GM21423 (cell line): ENCODE measurements around the gene SEC16B.

Experiments used
- ATAC-seq: cut with Tn5 transposase; IDR thresholded peaks from one replicate; pipeline ENCODE4 v1.9.1; 2021; ENCODE audit warnings: mild to moderate bottlenecking, moderate library complexity; ENCODE audit not compliant: unreplicated experiment

The SEC16B gene

DNA sequence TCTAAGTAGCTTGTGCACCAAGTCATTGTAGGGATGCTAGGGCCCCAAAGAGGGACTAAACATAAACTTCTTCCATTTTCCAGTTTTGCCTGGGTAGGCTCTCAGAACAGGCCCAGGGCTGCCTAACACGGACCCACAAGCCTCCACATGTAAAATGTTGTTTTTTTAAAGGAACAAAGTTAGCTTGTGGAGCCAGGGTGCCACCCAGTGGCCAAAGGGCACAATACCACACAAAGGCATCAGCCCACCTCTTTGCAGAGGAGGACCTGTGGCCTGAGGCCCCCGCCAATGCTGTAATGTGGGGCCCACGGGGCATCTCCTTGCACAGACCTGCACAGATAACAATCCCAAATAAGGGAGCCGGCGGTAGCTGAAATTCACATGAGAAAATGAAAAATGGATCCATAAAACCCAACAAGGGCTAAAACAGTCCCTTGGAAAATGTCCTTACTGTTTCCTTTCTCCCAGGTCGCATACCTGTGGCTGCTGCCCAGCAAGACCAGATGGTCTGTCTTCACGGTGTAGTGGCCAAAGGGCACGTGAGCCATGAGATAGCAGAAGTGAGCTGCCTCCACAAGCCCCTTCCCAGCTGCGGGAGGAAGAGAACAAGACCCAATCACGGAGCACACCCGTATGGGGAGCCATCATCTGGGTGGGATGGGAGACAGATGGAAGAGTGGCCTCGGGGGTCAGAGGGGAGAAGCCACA lies 23.8 kb downstream of the SEC16B start:
- no peak for ATAC-seq

DNA sequence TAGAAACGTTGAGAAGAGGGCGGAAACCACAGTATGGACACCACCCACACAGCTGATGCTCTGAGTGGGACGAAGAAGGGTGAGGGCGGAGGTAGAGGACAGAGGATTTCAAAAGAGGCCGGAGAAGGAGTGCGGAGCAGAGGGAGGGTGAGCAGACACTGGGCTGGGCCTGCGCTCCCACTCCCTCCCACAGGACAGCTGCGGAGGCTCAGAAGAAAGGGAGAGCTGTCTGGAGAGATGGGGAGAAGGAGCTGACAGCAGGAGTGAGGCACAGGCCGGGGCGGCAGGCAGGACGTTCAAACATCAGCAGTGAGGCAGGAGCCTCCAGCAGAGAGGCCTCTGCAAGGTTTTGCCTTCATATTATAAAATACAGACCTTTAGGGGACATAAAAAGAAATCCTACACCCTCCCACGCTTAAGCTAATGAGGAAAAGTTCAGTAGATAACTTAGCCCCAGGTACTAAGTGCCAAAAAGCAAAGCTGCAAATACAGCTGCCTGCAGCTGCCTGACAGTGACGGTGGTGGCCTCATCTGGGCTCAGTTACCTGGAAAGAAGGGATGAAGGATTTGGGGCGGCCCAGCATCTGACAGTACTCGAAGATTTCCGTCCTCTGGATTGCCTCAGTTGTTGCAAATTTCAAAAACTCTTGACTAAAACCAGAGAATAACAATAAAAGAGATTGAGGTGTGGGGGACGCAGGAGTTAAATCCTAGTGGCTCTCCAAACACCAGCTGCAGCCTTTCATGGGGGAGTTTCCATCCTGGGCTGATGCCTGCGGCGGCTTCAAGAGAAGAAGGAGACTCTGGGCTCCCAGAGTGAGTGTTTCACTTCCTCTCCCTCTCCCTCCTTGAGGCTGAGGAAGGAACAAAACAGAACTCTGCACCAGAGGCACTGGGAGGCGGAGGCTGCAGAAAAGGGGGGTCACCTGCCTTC lies 25.6 kb downstream of the SEC16B start:
- no peak for ATAC-seq

DNA sequence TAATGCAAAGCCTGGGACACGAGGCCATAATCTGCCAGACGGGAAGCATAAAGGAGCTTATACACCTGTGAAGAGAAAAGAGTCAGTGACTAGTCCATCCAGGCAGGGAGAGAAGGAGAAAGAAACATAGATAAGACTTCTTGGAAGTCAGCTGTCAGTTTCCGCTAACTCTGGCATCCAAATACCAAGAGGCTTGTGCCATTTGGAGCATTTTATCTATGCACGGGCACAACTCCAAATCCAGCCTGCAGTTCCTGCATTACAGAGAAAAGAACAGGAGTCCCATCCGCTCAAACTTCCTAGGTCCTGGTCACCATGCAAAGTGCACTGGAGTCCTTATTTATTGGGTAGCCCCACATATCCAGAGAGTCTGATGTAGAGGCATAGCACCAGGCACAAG lies 27.9 kb downstream of the SEC16B start:
- ATAC-seq: no peak

DNA sequence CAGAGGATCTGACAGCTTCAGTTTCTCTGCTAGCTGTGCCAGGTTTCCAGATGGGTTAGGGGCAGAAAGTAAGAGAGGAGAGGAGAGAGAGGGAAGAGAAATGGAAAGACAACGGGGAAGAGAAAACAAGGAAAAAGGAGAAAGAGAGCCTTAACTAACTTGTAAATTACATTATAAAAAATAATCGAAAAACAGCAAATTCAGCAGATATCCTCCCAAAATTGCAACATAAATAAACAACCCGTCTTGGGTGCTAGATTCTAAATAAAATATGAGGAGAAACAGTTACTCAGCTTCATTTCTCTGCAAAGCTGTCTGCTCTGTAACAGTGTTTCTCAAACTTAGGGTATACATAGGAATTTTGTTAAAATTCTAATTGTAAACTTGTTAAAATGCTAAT lies 29.2 kb downstream of the SEC16B start:
- no peak for ATAC-seq

DNA sequence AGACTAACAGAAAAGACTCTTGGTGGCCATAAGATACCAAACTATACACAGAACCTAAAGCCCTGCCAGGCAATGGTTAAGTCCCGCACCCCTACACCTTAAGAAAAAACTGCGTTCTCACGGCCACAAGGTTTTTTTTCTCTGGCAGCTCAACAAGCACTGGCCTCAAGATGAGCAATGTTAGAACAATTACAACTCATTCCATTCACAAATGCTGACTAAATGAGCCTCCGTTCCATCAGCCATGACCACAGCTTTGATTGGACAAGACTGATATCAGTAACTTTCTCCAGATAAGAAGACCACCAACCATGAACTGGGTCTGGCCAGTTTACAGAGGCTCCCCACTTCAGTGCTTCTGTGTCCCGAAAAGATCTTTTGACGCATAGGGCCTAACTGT lies 31.9 kb downstream of the SEC16B start:
- no peak for ATAC-seq

DNA sequence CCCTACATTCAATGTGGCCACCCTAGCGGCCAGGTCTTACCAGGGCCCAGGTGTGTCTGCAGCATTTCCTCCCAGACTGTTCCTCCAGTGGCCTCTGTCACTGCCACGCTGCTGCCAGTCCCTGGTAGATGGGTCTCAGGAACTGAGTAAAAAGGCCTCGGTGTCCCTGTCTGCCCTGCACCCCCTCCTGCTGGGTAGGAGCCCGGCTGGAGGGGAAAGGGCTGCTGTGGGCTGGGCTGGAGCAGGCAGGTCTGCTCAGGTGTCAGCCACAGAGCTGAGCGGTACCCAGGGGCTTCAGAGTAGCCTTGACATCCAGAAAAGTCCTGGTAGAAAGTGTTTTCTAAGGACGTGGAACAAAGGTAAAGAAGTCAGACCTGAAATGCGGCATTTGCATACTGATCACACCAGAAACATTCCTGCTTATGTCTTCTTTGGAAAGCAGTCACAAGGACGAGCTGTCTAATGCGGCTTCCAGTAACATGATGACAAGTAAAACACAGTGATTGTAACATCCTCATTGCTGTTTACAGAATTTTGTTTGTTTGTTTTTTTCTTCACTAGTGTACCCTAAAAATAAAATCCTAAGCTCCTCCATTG lies 32.6 kb downstream of the SEC16B start:
- no peak for ATAC-seq

DNA sequence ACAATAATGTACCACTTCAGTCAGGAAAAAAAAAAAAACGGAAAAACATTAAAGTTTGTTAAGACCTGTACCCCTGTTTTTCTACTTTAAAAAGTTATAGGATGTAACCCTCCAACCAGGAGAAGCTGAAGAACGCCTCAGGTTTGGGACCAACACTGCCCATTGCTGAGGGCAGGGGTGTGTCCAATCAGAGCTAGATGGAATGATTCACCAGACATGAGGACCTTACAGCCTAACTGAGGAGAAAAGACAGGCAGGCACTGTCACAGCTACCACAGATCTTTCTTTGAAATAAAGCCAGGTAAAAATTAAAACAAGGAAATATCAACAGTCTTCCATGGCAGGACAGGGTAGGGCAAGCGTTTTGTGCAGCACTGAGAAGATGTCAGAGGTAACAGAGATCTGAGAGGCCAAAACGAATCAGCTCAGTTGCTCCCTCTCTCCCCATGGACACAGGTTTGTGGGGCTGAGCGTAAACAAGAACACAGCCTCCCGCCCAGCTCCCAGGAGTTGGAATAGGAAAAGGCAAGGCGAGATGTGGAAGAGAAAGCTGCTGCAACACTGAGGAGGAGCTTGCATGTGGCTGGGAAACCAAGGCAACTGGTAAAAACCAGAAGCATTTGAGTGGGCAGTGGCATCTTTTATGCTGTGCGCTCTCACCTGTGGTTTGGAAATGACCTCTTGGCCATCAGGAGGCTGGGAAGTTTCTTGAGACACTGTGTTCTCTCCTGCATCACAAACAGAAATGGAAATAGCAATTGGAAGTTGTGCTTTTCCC lies 34.0 kb downstream of the SEC16B start:
- no peak for ATAC-seq

DNA sequence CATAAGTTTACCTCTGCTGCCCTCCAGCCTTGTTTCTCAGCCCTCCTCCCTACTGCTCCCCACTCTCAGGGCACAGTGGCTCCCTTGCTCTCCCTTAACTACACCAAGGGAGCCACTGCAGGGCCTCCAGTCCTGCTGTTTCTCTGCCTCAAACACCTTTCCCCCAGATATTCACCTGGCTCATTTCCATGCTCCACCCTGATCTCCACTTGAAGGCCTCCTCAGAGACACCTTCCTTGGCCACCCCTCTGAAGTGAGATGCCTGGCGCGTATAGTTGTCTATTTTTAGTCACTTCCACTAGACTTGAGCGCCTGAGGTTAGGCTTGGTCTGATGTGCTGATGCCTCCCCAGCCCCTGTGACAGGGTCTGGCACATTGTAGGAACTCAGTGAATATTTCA lies 34.9 kb downstream of the SEC16B start:
- ATAC-seq: no peak

DNA sequence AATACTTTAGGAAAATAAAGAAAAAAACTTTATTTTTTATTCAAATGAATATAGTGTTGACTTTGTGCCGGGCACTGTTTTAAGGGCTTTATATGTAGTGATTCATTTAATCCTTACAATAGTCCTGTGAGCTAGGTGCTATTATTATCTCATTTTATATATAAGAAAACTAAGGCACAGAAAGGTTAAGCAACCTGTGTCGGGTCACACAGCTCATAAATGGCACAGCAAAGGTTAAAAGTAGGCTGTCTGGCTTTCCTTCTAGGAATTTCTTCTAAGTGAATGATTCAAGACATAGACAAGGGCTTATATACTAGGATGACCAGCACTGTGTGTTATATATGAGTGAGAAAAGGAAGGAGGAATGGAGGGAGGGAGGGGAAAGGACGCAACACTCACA lies 35.4 kb downstream of the SEC16B start:
- ATAC-seq: no peak

DNA sequence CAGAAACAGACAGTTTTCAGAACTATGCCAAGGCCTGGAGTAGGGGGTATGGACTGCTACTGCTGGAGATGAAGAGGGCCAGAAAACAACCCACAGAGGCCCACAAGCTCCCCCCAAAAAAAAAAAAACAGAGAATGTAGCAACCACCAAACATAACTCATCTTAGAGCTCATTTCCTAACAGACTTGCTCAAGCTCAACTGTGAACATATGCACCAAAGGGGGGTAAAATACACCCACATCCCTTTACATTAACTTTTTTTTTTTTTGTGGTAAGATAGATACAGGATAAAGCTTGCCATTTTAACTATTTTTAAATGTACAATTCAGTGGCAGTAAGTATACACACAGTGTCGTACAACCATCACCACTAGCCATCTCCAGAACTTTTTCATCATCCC lies 36.0 kb downstream of the SEC16B start:
- ATAC-seq: no peak

DNA sequence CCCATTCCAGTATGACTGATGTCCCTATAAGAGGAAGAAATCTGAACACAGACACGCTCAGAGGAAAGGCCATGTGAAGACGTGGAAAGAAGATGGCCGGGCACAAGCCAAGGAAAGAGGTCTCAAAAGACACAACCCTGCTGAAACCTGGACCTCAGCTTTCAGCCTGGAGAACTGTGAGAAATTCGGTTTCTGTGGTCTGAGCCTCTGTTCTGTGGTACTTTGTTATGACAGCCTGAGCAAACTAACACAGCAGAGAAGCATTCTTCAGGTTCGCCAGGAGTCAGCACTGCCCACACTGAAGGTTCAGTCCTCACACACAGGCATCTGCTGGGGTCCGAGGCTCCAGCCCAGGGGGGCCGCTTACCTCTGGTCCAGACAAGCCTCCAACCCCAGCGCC lies 37.7 kb downstream of the SEC16B start:
- ATAC-seq: no peak

DNA sequence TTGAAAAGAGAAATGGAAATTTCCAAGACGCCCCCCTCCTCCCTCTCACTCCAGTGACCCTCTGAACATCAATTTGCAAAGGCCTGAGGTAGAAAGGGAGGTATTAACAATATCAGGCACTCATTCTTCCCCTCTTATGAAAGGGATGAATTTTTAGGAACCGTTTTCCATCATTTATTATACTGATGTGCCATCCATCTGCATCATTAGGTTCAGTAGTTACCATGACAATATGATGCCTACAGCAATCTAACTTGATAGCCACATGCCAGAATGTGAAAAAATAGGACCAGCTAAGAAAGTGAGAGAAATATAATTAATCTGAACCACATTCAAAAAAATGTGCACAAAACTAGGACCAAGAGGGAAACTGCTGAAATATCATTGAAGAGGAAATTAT lies 40.9 kb downstream of the SEC16B start:
- ATAC-seq: no peak

DNA sequence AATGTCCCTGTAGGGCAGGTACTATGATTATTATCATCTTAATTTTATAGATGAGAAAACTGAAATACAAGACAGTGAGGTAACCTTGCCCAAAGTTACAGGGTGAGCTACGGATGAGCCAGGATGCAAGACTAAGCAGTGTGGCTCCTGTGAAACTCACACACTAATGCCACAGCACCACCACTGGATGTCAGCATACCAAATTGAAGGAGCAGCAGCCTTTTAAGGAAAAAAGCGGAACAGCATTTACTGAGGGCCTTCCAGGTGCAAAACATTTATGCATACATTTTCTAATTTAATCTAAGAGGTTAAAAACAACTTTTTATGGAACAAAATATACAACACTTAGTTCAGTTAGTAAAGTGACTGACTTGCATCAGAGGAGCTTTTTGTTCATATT lies 41.7 kb downstream of the SEC16B start:
- no peak for ATAC-seq

DNA sequence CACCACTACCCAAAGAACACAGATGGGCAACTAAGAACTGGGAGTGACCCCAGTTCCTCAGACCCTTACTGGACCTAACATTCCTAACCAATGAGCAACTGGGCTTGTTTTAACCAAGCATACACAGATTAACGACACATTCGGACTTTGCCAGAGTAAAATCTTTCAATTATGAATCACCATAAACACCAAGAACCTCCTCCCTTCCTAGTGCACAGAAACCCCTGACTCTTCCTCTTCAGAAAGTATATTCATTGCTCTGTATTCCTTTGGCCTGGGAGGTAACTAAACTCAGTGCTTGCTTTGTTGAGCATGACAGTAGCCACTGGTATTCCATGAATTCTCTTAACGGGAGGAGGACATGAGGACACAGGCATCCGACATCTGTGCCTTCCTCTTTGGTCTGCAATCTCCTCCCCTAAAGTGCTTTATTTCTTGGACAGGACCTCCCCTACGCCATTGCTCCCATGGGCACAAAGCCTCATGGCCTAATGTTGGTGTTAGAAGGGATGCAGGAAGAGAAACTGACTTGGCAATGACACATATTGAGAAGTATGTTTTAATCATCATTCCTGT lies 42.7 kb downstream of the SEC16B start:
- ATAC-seq: no peak

DNA sequence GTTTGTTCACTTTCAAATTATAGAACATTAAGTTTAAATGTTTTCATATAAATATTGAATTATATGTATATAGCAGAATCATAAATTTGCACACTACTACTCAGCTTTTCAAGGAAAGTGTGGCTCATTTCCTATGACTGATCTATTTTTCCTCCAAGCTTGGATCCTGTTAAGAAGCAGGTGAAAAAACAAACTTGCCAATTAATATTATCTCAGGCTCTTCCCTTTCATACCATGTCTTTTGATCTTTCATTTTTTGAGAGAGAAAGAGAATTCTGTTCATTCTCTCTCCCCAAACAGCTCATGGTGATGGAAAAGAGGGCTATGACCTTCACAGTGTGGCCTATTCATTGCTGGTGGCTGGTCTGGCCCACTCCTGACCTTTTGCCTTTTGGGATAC lies 43.7 kb downstream of the SEC16B start:
- no peak for ATAC-seq

DNA sequence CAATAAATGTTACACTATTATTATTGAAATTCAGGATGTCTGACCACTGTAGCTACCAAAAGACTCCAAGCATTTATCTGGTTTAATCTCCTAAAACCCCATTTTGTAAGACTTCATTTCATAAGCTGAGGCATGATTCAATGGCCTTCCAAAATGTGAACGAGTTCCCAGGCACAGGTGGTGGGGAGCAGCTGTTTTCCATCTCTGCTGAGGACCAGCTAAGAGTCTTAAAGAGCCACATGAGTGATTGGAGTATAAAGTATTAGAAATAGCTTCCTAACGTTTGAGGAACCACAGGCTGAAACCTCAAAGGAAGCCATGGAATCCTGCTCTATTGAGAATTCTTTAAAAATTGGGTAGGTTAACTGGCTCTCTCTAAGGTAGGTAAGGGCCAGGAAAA lies 44.9 kb downstream of the SEC16B start:
- no peak for ATAC-seq

DNA sequence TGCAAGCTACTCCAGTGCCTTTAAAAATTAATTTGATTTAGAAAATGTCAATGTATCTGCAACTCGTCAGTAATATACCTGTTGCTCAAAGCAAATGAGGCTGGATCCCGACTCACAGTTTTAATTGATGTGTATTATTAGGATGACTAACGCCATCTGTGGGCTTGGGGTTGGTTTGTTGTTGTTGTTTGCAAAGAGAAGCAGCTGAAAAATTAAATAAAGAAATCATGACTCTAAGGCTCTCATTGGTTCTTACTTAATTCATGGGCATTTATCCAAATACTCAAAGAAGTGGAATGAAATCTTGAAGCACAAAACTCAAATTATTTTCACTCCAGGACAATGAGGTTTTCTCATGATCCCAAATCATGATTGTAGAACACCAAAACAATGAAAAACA lies 46.4 kb downstream of the SEC16B start:
- no peak for ATAC-seq

DNA sequence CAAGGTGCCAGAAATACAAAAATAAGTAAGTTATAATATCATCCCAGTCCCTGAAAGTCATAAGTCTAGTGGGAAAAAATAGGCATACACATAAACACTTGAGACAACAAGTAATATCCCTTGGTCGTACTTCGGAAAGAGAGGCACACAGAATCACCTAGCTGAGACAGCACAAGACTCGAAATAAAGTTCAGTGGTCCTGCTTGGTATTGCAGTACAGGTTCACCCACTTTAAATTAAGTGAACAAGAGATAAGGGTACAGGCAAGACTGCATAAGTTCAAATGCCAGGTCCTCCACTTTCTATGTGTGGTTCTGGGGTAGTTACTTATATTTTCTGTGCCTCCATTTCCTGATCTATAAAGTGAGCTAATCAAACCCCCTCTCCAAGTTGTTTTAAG lies 47.6 kb downstream of the SEC16B start:
- ATAC-seq: no peak

DNA sequence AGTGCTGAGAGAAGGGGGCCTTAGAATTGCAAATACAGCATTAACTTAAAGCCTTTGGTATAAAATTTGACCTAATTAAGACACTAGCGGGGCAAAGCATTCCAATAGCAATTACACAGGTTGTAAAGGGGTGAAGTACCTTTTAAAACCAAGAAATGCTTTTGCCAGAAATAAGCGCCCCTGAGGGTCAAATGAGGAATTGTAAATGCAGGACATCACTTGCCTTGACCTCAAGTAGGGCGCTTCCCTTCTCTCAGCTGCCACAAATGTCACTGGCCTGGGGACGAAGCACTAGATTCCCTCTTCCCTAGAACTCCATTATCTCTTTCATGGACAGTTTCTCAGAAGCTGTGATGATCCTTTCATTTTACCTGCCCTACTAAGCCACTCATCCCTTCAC lies 48.3 kb downstream of the SEC16B start:
- no peak for ATAC-seq

DNA sequence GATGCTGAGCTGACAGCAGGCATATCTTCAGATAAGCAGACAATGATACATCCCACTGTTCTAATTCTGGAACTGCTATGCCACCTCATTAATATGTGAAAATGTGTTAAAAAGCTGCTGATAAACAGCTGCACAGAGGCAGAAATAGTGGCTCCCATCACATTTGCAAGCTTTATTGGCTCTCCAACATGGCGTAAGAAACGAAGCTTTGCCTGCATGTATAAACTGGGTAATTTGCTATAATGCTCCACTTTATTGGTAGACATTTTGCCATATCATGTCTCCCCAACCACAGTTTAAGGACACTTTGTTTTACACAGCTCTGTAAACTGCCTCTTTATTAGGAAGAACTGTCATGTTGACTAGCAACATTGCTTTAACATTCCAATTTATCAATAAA lies 49.8 kb downstream of the SEC16B start:
- no peak for ATAC-seq

DNA sequence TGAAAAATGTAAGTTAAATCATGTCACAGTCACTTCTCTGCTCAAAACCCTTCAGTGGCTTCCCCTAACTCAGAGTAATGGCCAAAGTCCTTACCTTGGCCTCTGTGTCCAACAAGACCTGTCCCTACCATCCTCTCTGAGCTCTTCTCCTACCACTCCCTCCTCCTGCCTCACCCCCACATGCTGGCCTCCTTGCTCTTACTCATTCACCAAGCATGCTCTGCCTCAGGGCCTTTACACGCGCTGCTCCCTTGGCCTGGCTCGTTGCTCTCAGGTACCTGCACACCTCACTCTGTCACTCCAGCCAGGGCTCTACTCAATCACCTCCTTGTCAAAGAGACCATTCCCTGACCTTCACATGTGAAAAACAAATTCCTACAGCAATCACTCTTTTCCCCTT lies 54.2 kb downstream of the SEC16B start:
- no peak for ATAC-seq
